ENCODE results near the gene GYG1.
"Not testable (repeated sequence)": the region's sequence is repeated elsewhere in the genome, so short reads cannot be mapped to it uniquely, and the experiment has no call there.

Gene GYG1

GRCh38 chr3:148971401-148972163, 19.8 kb upstream of the GYG1 start:
- TF ChIP-seq CTCF (IDR thresholded peaks at IDR 0.05), result no peak
- peak in 1 of 2 donors; percentile 41 for DNase-seq
- Histone ChIP-seq H3K27me3 (no peaks in the 10 kb centered on the region), H3K36me3 (no peaks in the 10 kb centered on the region), H3K4me3 (no peak overlapping the region), H3K9me3 (no peaks in the 10 kb centered on the region), H3K4me1 (peaks cover 0 to 44% (median 17%) of the 10 kb centered on the region in 4 donors), H3K27ac (peak overlapping the region; percentile 40 to 54)
- intact Hi-C loops (cut with DNase I; ENCODE audit: low total_unique reads), result no loop called here

- TF ChIP-seq CTCF (IDR thresholded peaks at IDR 0.05), result no peak
- H3K9me3 ChIP-seq, result no peaks in the 10 kb centered on the region
- H3K4me1 ChIP-seq, result peaks cover 0 to 44% (median 17%) of the 10 kb centered on the region in 4 donors
- H3K4me3 ChIP-seq, result peak overlapping the region; percentile 6 to 15
- intact Hi-C loops (cut with DNase I; ENCODE audit: low total_unique reads), result no loop called here
- no peaks in the 10 kb centered on the region for H3K36me3 ChIP-seq
- peak overlapping the region; percentile 65 to 73 for H3K27ac ChIP-seq
- no peaks in the 10 kb centered on the region for H3K27me3 ChIP-seq
- no peak for DNase-seq
These were observed 16.6 kb upstream of the GYG1 start for GRCh38 chr3:148974726-148975125.

- H3K27ac ChIP-seq, result peak overlapping the region; percentile 65 to 73
- no peaks in the 10 kb centered on the region for H3K27me3 ChIP-seq
- intact Hi-C loops (cut with DNase I; ENCODE audit: low total_unique reads), result no loop called here
- peak in 1 of 2 donors; percentile 72 for DNase-seq
- no peaks in the 10 kb centered on the region for H3K9me3 ChIP-seq
- H3K4me3 ChIP-seq, result peak overlapping the region; percentile 6 to 15
- no peaks in the 10 kb centered on the region for H3K36me3 ChIP-seq
- TF ChIP-seq CTCF (IDR thresholded peaks at IDR 0.05), result no peak
- H3K4me1 ChIP-seq, result peaks cover 0 to 44% (median 17%) of the 10 kb centered on the region in 4 donors
These were observed 16.1 kb upstream of the GYG1 start for GRCh38 chr3:148975248-148975647.

- no peak for TF ChIP-seq CTCF (IDR thresholded peaks at IDR 0.05)
These were observed 15.6 kb upstream of the GYG1 start for GRCh38 chr3:148975696-148976095.

GRCh38 chr3:148981273-148981672, 10.1 kb upstream of the GYG1 start:
- Histone ChIP-seq H3K4me1 (no peaks in the 10 kb centered on the region), H3K4me3 (no peak overlapping the region), H3K27ac (no peak overlapping the region), H3K36me3 (no peaks in the 10 kb centered on the region), H3K9me3 (no peaks in the 10 kb centered on the region), H3K27me3 (no peaks in the 10 kb centered on the region)
- no peak for DNase-seq
- TF ChIP-seq CTCF (IDR thresholded peaks at IDR 0.05), result no peak
- intact Hi-C loops (cut with DNase I; ENCODE audit: low total_unique reads), result no loop called here

More at GRCh38 chr3:148975696-148976095, 15.6 kb upstream of the GYG1 start:
- Histone ChIP-seq H3K27me3 (no peaks in the 10 kb centered on the region), H3K27ac (peak overlapping the region; percentile 65 to 73), H3K9me3 (no peaks in the 10 kb centered on the region), H3K36me3 (no peaks in the 10 kb centered on the region), H3K4me3 (no peak overlapping the region), H3K4me1 (peaks cover 0 to 43% (median 17%) of the 10 kb centered on the region in 4 donors)
- intact Hi-C loops (cut with DNase I; ENCODE audit: low total_unique reads), result no loop called here
- no peak for DNase-seq

- H3K4me1 ChIP-seq, result peaks cover 0 to 12% (median 2%) of the 10 kb centered on the region in 4 donors
- H3K27me3 ChIP-seq; H3K27ac ChIP-seq; H3K9me3 ChIP-seq; intact Hi-C loops (cut with DNase I; ENCODE audit: low total_unique reads); H3K36me3 ChIP-seq; H3K4me3 ChIP-seq; DNase-seq: not testable (repeated sequence)
These were observed 3.8 kb upstream of the GYG1 start for GRCh38 chr3:148987551-148987950.
